ENCODE data around the gene AFP. TPM values are rescaled to one million over a fixed set of nuclear protein-coding genes. Genes with fewer than 3 reads are reported as not detected.

Gene AFP
- total and polyA plus RNA-seq, 2 of the 13 experiments (the other 11 are each of a cell fraction or from before 2014, with no cell fraction given) = 9,434 to 13,105 TPM

DNA sequence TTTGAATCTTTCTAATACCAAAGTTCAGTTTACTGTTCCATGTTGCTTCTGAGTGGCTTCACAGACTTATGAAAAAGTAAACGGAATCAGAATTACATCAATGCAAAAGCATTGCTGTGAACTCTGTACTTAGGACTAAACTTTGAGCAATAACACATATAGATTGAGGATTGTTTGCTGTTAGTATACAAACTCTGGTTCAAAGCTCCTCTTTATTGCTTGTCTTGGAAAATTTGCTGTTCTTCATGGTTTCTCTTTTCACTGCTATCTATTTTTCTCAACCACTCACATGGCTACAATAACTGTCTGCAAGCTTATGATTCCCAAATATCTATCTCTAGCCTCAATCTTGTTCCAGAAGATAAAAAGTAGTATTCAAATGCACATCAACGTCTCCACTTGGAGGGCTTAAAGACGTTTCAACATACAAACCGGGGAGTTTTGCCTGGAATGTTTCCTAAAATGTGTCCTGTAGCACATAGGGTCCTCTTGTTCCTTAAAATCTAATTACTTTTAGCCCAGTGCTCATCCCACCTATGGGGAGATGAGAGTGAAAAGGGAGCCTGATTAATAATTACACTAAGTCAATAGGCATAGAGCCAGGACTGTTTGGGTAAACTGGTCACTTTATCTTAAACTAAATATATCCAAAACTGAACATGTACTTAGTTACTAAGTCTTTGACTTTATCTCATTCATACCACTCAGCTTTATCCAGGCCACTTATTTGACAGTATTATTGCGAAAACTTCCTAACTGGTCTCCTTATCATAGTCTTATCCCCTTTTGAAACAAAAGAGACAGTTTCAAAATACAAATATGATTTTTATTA, 3.6 kb upstream of the AFP start (continued):
- TF ChIP-seq ZNF713 (CRISPR knock-in tag; IDR thresholded peaks at IDR 0.05) (no peak), TEF (CRISPR knock-in tag; IDR thresholded peaks at IDR 0.05) (no peak), ZNF274 (CRISPR knock-in tag; IDR thresholded peaks at IDR 0.05) (no peak), ZNF567 (CRISPR knock-in tag; IDR thresholded peaks at IDR 0.05; ENCODE audit: borderline replicate concordance) (no peak), ZNF841 (CRISPR knock-in tag; IDR thresholded peaks at IDR 0.05; ENCODE audit: borderline replicate concordance) (no peak), SRSF4 (IDR thresholded peaks at IDR 0.05; ENCODE audit: low read depth, low read length, poor library complexity, severe bottlenecking) (no peak), ZNF672 (CRISPR knock-in tag; IDR thresholded peaks at IDR 0.05) (no peak), ZNF740 (CRISPR knock-in tag; IDR thresholded peaks at IDR 0.05) (no peak), ZFP1 (CRISPR knock-in tag; IDR thresholded peaks at IDR 0.05) (no peak; the same call in 1 of the 2 replicates), CC2D1A (CRISPR knock-in tag; IDR thresholded peaks at IDR 0.05) (no peak), RFXANK (CRISPR knock-in tag; IDR thresholded peaks at IDR 0.05) (no peak; the same call in 1 of the 2 replicates), SMAD1 (CRISPR knock-in tag; IDR thresholded peaks at IDR 0.05; ENCODE audit: borderline replicate concordance, low read depth) (no peak), NFYC (CRISPR knock-in tag; IDR thresholded peaks at IDR 0.05) (no peak), ZNF572 (CRISPR knock-in tag; IDR thresholded peaks at IDR 0.05) (no peak), ZNF224 (CRISPR knock-in tag; IDR thresholded peaks at IDR 0.05) (no peak), FOXP1 (IDR thresholded peaks at IDR 0.05) (peak; percentile 79), FOXP1 (CRISPR knock-in tag; IDR thresholded peaks at IDR 0.05) (peak; percentile 98), HDAC6 (IDR thresholded peaks at IDR 0.05; ENCODE audit: low read depth, low read length) (no peak), ZNF557 (CRISPR knock-in tag; IDR thresholded peaks at IDR 0.05) (no peak), HNF4A (CRISPR knock-in tag; IDR thresholded peaks at IDR 0.05) (peak; percentile 100), PITX1 (CRISPR knock-in tag; IDR thresholded peaks at IDR 0.05) (peak; percentile 73), ZNF660 (CRISPR knock-in tag; IDR thresholded peaks at IDR 0.05; ENCODE audit: borderline replicate concordance, low read depth) (no peak), MIER2 (CRISPR knock-in tag; IDR thresholded peaks at IDR 0.05) (no peak)
- TF ChIP-seq, protein P1, sequence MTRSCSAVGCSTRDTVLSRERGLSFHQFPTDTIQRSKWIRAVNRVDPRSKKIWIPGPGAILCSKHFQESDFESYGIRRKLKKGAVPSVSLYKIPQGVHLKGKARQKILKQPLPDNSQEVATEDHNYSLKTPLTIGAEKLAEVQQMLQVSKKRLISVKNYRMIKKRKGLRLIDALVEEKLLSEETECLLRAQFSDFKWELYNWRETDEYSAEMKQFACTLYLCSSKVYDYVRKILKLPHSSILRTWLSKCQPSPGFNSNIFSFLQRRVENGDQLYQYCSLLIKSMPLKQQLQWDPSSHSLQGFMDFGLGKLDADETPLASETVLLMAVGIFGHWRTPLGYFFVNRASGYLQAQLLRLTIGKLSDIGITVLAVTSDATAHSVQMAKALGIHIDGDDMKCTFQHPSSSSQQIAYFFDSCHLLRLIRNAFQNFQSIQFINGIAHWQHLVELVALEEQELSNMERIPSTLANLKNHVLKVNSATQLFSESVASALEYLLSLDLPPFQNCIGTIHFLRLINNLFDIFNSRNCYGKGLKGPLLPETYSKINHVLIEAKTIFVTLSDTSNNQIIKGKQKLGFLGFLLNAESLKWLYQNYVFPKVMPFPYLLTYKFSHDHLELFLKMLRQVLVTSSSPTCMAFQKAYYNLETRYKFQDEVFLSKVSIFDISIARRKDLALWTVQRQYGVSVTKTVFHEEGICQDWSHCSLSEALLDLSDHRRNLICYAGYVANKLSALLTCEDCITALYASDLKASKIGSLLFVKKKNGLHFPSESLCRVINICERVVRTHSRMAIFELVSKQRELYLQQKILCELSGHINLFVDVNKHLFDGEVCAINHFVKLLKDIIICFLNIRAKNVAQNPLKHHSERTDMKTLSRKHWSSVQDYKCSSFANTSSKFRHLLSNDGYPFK (CRISPR knock-in tag; IDR thresholded peaks at IDR 0.05; ENCODE audit: borderline replicate concordance) = no peak
- TF ChIP-seq, protein P2, sequence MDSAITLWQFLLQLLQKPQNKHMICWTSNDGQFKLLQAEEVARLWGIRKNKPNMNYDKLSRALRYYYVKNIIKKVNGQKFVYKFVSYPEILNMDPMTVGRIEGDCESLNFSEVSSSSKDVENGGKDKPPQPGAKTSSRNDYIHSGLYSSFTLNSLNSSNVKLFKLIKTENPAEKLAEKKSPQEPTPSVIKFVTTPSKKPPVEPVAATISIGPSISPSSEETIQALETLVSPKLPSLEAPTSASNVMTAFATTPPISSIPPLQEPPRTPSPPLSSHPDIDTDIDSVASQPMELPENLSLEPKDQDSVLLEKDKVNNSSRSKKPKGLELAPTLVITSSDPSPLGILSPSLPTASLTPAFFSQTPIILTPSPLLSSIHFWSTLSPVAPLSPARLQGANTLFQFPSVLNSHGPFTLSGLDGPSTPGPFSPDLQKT (CRISPR knock-in tag; IDR thresholded peaks at IDR 0.05; ENCODE audit: borderline replicate concordance) = no peak
- TF ChIP-seq, protein P3, sequence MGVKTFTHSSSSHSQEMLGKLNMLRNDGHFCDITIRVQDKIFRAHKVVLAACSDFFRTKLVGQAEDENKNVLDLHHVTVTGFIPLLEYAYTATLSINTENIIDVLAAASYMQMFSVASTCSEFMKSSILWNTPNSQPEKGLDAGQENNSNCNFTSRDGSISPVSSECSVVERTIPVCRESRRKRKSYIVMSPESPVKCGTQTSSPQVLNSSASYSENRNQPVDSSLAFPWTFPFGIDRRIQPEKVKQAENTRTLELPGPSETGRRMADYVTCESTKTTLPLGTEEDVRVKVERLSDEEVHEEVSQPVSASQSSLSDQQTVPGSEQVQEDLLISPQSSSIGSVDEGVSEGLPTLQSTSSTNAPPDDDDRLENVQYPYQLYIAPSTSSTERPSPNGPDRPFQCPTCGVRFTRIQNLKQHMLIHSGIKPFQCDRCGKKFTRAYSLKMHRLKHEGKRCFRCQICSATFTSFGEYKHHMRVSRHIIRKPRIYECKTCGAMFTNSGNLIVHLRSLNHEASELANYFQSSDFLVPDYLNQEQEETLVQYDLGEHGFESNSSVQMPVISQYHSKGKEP (CRISPR knock-in tag; IDR thresholded peaks at IDR 0.05) = no peak
